Posterior cingulate gyrus (tissue), 11 donors: ENCODE measurements around the gene CISD2.
A peak's percentile ranks its signal among the peaks of the same experiment; 100 is the strongest.
"Not testable (repeated sequence)": the region's sequence is repeated elsewhere in the genome, so short reads cannot be mapped to it uniquely, and the experiment has no call there.

Experiments
- DNase-seq, 10 donors: peaks; one replicate each; pipeline versions ENCODE4 v3.0.0 to v3.0.0-alpha.2; 2020 to 2021; ENCODE audit warnings: mixed read lengths in 3 of 10
- intact Hi-C: fragments of 100-400 bp; cut with DNase I; formaldehyde crosslinking; loops from one replicate; pipeline ENCODE4 v1.15.1; 2023

The CISD2 gene

GRCh38 chr4:102889866-102890265, 21.1 kb downstream of the CISD2 start:
- DNase-seq, intact Hi-C loops: not testable (repeated sequence)

GRCh38 chr4:102896547-102896946, 27.8 kb downstream of the CISD2 start:
- DNase-seq, intact Hi-C loops: not testable (repeated sequence)

DNA sequence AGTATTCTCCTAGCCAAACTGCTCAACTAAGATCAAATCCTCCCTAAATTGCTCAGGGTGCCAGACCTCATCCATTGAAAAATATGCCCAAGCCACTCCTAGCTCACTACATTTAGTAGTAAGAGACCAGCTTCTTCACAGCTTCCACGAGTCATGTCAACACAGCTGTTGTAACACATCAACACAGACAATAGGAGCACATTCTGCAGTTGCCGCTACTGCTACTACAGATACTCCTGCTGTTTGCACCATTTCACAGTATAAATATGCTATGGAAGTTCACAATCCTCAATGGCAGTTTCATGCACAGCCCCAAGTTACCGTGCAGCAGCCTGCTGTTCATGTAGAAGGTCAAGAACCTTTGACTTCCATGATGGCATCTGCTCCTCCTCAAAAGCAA, 28.8 kb downstream of the CISD2 start:
- intact Hi-C loops, DNase-seq: not testable (repeated sequence)

DNA sequence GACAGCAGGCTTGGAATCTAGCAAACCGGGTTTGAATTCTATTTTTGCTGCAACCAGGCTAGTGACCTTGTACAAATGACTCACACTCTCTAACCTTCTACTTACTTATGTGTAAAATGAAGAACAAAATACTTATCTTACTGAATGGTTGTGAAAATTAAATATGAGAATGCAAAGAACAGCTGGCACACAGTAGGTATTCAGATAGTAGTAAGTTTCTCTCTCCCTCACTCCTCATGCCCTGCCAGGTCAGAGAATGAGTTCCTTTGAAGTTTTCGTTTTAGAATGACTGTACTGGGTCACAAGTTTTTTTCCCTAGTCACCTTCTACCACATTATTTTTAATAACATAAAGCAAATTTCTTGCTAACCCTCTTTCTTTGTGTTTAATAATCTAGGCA, 33.0 kb downstream of the CISD2 start:
- no peak for DNase-seq
- intact Hi-C loops = no loop called here

DNA sequence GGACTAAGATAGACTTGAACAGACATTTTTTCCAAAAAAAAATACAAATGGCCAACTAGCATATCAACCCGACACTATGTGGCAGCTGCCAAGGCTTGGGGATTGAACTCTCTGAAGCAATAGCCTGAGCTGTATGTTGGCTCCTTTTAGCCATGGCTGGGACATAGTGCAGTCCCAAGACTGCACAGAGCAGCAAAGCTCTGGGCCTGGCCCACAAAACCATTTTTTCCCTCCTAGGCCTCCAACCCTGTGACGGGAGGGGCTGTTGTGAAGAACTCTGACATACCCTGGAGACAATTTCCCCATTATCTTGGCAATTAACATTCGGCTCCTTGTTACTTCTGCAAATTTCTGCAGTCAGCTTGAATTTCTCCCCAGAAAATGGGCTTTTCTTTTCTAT, 50.1 kb downstream of the CISD2 start:
- DNase-seq = no peak
- intact Hi-C loops = no loop called here

DNA sequence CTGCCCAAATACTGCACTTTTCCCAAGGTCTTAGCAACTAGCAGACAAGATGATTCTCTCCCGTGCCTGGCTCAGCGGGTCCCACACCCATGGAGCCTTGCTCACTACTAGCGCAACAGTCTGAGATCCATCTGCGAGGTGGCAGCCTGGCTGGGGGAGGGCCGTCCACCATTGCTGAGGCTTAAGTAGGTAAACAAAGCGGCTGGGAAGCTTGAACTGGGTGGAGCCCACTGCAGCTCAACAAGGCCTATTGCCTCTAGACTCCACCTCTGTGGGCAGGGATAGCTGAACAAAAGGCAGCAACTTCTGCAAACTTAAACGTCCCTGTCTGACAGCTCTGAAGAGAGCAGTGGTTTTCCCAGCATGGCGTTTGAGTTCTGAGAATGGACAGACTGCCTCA, 50.9 kb downstream of the CISD2 start:
- intact Hi-C loops, DNase-seq: not testable (repeated sequence)

- intact Hi-C loops = no loop called here
- peak in 1 of 10 donors; percentile 61 for DNase-seq
These were observed 66.9 kb downstream of the CISD2 start for GRCh38 chr4:102935716-102936115.

GRCh38 chr4:102938063-102938462, 69.3 kb downstream of the CISD2 start:
- intact Hi-C loops, DNase-seq: not testable (repeated sequence)
